Prostate gland (tissue), 2 donors: ENCODE measurements around the gene INPP5F.

Source experiments
- CTCF ChIP-seq, 4 experiments: fragments of 200-600 bp in 2 of 4; fragments of 450-650 bp in 2 of 4; sonication (generic) in 2 of 4; IDR thresholded peaks; 1 replicate in 3 of 4; 2 replicates in 1 of 4; pipeline ENCODE4 v1.5.1; 2016 to 2019; ENCODE audit warnings: antibody characterized with exemption in 4 of 4, mild to moderate bottlenecking in 2 of 4, moderate library complexity in 2 of 4
- POLR2A ChIP-seq: fragments of 450-650 bp; IDR thresholded peaks from one replicate; pipeline ENCODE4 v1.6.1; 2016; ENCODE audit warnings: antibody characterized with exemption, mild to moderate bottlenecking

DNA sequence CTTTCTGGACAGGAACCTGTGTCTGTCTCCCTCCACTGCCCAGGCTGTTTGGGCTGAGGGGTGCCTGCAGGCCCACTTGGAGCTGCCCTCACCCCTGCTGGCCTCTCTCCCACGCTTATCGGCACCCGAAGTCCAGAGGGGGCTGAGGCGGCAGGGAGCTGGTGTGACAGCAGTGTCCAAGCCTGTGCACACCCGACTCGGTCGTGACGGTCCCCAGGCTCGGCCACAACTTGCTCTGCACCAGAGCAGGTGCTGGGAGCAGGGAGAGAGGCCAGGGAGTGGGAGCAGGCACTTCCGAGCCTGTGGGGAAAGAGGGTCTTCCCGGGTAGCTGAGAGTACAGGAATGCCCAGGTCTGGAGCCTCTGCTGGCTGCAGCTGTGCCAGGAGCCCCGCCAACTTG is 23.0 kb downstream of the INPP5F start:
- TF ChIP-seq POLR2A (no peak), CTCF (IDR thresholded peaks at IDR 0.05) (no peak)
